KBM-7 (cell line): ENCODE data around the gene PPP1R37.

Experiments
- DNase-seq: peaks from one replicate; pipeline ENCODE4 v3.0.0-alpha.2; 2015
- in situ Hi-C: fragments of 300-500 bp; cut with MboI; formaldehyde crosslinking; loops from 2 replicates; pipeline ENCODE4 v1.14.3; 2020; ENCODE audit warnings: low sequenced_read_pairs, low pct_unique_long_range_greater_than_20kb, mixed read lengths

The PPP1R37 gene

DNA sequence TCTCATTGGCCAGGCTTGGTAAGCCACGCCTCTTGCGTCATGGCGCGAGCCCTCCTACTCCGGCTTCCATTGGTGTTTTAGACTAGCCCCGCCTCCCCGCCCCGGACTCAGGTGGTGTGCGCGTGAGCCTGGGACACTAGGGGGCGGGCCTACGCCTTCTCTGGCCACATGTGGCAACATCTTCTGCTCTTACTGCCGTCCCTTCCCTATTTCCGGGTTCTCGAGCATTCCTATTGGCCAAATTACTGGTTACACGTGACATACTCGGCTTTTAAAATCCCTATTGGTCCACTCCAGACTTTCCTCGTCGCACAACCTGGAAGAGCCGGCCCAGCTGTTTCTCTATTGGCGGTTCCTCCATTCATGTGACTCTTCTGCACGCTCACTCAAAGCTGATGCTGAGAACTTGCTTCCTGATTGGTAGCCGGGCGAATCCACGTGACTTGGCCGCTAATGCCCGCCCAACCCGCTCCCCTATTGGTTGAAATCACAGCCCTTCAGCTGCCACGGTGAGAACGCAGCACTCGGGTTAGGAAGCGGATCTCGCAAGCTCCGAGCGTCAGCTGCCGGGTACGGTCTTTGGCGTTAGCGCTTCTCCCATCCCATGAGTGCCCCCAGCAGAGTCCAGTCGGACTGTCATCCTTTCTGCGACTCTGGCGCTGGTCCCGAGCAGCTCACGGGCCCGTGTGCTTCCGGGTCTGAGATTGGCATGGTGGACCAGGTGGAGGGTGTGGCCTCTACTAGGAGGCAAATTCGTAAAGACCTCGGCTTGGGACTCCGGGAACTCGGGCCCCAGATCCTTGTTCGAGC, 85.5 kb downstream of the PPP1R37 start, which contains the start of gene BLOC1S3:
Gene BLOC1S3, plus strand, starts transcription at position 523 of the 810 bp plus-strand sequence. CDS start 513 bp downstream, outside the sequence.
- in situ Hi-C loops: no loop called here
- DNase-seq: peak; percentile 100

DNA sequence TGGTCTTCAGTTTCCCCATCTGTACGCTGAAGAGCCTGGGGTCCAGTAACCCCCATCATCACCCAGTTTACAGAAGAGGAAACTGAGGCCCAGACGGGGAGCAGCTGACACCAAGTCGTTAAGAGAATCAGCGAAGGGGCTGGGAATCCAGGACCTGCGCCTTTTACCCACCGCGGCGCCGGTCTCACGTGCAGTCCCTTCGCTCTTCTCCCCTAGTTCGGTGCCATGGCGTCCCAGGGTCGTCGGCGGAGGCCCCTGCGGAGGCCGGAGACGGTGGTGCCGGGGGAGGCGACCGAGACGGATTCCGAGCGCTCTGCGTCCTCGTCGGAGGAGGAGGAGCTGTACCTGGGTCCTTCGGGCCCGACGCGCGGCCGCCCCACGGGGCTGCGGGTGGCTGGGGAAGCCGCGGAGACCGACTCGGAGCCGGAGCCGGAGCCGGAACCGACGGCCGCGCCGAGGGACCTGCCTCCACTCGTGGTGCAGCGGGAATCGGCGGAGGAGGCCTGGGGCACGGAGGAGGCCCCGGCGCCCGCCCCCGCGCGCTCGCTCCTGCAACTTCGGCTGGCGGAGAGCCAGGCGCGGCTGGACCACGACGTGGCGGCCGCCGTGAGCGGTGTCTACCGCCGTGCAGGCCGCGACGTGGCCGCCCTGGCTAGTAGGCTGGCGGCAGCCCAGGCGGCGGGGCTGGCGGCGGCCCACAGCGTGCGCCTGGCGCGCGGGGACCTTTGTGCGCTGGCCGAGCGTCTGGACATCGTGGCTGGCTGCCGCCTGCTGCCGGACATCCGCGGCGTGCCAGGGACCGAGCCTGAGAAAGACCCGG, 86.3 kb downstream of the PPP1R37 start:
- no peak for DNase-seq

DNA sequence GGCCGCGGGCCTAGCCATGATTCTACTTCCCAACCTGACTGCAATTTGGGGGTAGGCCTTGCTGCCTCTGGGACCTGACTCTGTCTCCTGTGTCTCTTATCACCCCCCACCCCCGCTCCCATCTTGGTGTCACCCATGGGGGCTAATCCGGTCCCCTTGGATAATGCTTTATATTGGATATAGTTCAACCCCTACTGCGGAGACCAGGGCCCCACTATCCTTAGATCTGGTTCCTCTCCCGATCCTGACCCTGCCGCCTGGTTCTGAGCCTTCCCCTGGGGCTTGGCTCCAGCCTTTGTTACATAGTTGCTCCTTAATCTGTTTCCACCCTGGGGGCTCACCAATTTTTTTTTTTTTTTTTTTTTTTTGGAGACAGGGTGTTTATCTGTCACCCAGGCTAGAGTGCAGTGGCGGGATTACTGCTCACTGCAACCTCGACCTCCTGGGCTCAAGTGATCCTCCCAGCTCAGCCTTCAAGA, 87.0 kb downstream of the PPP1R37 start:
- no peak for DNase-seq
- in situ Hi-C loops: no loop called here

More for the DNA sequence above, 86.3 kb downstream of the PPP1R37 start:
- in situ Hi-C loops: no loop called here

DNA sequence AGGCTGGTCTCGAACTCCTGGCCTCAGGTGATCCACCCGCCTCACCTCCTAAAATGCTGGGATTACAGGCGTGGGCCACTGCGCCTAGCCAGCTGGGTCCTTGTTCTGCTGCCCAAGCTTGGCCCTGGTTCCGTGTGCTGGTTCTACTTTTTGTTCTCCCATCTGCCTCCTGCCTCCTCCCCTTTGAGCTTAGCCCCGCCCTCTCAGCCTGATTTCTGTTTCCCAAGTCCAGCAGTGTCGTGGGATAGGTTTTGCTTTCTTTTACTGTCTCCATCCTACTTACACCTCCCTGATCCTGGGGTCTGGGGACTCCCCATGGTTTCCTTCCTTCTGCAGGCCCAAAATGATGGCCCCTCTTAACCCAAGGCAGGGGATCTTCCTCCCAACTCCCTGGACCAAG, 88.0 kb downstream of the PPP1R37 start:
- DNase-seq: no peak
- in situ Hi-C loops: no loop called here

DNA sequence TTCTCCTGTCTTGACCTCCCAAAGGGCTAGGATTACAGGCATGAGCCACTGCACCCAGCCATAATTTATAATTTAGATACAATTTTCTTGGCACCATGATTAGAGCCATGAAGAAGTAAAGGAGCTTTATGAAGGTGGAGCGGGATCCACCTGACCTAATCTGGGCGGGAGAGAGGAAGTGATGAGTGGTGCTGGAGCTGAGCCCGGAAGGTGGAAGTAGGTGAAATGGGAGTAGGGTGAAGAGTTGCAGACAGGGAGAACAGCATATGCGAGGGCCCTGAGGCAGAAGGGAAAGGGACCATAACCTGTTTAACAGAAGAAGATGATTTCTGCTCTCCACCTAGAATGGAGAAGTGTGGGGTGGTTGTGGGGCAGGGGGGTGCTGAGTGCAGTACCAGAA, 89.8 kb downstream of the PPP1R37 start:
- in situ Hi-C loops: no loop called here
- no peak for DNase-seq

DNA sequence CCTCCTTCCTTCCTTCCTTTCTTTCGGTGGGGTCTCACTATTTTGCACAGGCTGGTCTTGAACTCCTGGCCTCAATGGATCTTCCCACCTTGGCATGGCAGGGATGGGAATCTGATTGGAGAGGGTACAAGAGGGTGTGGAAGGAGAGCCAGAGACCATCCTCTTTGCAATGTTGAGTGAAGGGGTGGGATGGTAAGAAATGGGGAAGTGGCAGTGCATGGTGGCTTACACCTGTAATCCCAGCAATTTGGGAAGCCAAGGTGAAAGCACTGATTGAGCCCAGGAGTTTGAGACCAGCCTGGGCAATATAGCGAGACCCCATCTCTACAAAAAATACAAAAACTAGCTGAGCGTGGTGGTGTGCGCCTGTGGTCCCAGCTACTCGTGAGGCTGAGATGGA, 91.1 kb downstream of the PPP1R37 start:
- in situ Hi-C loops: no loop called here
- no peak for DNase-seq

DNA sequence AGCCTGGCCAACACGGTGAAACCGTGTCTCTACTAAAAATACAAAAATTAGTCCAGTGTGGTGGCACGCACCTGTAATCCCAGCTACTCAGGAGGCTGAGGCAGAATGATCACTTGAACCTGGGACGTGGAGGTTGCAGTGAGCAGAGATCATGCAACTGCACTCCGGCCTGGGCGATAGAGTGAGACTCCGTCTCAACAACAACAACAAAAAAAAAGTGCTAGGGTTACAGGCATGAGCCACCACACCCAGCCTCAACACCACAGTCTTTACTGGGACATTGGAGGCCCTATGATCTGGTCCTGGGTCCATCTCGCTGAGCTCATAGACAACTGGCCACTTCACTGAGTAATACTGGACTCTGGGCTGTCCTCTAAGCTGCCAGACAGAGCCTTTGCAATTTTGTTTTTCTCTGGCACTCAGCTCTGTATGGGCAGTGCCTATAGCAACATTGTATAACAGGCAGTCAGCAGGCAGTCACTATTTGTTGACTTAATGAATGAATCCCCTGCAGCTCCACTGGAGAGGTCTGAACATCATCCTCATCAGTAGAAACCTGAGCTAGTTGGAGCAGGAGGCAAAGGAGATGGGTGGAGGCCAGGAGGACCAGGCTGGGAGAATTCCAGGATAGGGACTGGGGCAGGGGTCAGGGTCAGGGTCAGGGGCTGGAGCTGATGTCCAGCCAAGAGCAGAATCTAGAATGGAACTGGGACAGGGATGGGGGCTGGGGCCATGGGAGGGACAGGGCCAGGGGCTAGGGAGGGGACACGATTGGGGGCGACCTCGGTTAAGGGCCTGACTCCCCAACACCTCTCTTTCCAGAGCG, 93.7 kb downstream of the PPP1R37 start:
- DNase-seq: no peak
- in situ Hi-C loops: no loop called here

DNA sequence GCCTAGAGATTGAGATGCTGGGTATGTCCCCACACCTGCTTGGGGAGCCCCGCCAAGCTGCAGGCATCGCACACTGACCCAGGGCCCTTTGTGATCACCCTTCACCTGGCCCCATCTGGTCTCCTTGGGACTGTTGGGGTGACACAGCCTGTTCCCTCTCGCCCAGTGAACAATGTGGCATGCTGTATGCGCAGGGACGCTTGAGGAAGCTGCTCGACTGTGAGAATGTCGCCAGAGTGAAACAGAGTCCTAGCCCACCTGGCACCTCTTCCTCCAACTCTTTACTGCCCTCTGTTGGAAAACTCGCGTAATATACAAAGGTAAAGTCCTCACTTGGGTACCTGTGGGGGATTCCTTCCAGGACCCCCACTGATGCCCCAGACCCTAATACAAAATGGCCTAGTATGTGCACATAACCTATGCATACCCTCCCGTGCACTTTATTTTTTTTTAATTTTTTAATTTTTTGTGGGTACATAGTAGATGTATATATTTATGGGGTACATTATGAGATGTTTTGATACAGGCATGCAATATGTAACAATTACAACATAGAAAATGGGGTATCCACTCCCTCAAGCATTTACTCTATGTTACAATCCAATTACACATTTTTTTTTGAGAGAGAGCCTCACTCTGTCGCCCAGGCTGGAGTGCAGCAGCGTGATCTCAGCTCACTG, 94.6 kb downstream of the PPP1R37 start:
- in situ Hi-C loops: no loop called here
- DNase-seq: no peak

DNA sequence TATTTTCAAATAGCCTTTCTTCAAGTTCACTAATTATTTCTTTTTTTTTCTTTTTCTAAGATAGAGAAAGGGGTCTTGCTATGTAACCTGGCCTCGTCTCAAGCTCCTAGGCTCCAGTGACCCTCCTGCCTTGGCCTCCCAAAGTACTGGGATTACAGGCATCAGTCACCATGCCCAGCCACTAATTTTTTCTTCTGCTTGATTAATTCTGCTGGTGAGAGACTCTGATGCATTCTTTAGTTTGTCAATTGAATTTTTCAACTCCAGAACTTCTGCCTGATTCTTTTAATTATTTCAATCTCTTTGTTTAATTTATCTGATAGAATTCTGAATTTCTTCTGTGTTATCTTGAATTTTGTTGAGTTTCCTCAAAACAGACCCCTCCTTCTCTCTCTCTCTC, 97.0 kb downstream of the PPP1R37 start:
- in situ Hi-C loops: no loop called here
- no peak for DNase-seq

DNA sequence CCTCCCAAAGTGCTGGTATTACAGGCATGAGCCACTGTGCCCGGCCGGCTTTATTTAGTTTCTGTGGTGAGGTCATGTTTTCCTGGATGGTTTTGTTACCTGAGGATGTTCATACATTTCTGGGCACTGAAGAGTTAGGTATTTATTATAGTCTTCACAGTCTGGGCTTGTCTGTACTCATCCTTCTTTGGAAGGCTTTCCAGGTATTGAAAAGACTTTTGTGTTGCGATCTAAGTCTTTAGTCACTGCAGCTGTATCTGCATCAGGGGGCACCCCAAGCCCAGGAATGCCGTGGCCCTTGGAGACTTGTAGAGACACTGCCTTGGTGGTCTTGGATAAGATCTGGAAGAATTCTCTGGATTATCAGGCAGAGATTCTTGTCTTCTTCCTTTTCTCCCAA, 98.4 kb downstream of the PPP1R37 start:
- in situ Hi-C loops: no loop called here

DNA sequence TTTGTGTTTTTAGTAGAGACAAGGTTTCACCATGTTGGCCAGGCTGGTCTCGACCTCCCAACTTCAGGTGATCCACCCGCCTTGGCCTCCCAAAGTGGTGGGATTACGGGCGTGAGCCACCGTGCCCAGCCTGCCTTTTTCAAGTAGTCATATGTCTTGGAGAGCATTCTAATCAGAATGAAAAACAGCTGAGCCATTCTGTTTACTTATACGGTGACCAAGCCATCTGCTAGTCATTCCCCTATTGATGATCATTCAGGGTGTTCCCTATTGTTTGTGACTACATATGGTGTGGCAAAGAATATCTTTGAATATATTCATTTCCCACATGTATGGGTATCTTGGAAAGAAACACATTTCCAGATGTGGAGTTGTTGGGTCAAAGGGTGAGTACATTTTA, 102.8 kb downstream of the PPP1R37 start:
- DNase-seq: no peak
- in situ Hi-C loops: no loop called here

More for the DNA sequence above, 98.4 kb downstream of the PPP1R37 start:
- no peak for DNase-seq
